Activated T-cell treated with anti-CD3 and anti-CD28 coated beads for 1 hour (primary cell): ENCODE data around the gene HDAC1.

ENCODE experiments used
- DNase-seq: peaks from one replicate; pipeline ENCODE4 v3.0.0-alpha.2; 2020; ENCODE audit warnings: low read depth

The HDAC1 gene

GRCh38 chr1:32330558-32331151 lies 38.8 kb downstream of the HDAC1 start:
- no peak for DNase-seq

GRCh38 chr1:32331549-32331948 lies 39.7 kb downstream of the HDAC1 start:
- no peak for DNase-seq

DNA sequence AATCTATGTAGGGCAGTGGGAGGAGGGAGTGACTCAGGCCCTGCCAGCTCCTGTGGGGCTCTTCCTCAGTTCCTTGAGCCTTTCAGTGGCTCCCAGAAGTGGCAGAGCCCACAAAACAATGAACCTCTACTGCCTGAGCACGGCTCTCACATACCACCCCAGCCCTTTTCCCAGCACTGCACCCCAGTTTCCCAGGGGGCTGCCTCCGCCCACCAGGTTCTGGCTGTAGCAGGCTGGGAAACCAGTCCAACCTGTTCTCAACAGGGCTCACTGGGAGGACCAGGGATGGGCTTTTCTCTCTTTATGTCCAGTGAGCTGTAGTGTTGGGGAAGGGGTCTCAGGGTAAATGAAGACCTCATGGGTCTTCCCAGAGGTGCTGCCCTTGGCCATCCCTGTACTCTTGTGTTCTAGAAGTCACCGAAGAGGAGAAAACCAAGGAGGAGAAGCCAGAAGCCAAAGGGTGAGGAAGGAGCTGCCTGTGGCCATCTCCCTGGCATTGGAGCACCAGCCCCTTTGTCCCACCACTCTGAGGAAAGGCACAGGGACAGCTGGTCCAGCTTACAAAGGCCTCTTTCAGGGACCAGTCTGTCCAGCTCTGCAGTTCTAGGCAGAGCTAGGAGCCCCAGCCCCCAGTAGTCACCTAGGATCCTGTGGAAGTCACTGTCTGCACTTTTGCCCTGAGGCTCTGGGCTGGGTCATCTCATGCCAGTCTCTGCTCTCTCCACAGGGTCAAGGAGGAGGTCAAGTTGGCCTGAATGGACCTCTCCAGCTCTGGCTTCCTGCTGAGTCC lies 40.6 kb downstream of the HDAC1 start:
- DNase-seq: no peak

DNA sequence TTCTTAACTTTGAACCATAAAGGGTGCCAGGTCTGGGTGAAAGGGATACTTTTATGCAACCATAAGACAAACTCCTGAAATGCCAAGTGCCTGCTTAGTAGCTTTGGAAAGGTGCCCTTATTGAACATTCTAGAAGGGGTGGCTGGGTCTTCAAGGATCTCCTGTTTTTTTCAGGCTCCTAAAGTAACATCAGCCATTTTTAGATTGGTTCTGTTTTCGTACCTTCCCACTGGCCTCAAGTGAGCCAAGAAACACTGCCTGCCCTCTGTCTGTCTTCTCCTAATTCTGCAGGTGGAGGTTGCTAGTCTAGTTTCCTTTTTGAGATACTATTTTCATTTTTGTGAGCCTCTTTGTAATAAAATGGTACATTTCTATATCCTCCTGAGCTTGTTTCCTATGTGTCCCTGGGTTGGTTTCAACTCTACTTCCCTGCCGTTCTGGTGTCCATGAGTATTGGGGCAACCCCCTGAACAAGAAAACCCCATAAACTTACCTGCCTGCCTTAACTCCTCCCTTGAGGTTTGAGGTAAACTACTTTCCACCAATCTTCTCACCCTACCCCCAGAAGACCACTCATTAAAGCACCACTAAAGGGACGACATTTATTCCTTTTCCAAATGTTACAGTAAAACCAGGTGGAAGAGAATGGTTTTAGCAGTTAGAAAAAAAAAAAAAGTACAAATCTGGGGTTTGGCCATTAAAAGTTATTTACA lies 41.5 kb downstream of the HDAC1 start:
- no peak for DNase-seq

DNA sequence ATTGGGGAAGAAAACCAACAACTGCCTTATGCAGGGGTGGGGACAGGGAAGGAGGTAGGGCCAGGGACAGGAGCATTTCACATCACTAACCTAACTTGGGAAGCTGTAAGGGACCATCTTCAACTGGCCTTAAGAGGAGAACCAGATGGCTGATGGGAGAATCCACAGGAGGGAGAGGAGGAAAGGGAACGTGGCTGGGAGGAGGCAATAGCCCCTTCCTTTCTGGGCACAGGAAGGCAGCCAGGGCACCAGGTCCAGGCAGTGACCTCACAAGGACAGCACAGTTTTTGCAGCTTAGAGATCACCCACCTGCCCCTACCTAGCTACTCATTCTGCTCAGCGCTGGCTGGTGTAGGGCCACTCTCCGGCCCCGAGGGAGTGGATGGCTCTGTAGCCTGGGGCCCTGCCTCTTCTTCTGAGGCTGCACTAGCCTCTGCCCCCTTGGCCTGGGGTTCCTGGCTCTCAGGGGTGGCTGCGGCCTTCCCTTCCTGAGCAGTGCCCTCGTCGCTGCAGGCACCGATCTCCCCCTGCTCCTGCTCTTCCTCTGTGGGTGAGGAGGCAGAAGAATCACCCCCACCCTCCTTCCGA lies 42.5 kb downstream of the HDAC1 start:
- no peak for DNase-seq

DNA sequence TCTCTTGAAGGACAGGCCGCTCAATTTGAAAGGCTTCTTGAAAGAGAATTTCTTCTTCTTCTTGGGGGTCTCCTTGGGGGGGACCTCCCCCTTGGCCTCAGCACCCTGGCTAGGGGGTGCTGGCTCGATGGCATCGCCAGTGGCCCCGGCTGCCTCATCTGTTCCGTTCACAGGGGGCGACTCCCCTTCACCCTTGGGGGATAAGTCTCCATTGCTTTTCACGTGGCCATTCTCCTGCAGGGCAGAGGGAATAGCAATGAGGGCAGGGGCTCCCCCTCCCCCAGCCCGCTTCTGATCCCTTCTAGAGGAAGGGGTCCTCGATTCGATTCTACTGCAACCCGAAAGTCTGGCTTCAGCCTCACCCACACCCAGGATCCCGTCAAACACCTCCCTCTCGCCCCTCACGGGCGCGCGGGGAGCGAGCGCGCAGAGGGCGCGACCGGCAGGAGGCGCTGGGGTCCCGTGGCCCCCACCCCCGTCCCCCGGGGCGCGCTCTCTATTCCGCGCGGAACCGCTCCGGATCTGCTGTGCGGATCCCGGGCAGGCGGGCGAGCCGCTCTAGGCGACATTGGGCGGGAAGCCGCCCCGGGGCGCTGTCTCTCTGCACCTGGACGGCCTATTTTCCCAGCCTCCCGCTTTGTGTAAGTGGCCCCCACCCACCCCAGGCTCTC lies 43.1 kb downstream of the HDAC1 start:
- peak; percentile 62 for DNase-seq

- DNase-seq: no peak
Observed at GRCh38 chr1:32335535-32335789, 43.6 kb downstream of the HDAC1 start.

DNA sequence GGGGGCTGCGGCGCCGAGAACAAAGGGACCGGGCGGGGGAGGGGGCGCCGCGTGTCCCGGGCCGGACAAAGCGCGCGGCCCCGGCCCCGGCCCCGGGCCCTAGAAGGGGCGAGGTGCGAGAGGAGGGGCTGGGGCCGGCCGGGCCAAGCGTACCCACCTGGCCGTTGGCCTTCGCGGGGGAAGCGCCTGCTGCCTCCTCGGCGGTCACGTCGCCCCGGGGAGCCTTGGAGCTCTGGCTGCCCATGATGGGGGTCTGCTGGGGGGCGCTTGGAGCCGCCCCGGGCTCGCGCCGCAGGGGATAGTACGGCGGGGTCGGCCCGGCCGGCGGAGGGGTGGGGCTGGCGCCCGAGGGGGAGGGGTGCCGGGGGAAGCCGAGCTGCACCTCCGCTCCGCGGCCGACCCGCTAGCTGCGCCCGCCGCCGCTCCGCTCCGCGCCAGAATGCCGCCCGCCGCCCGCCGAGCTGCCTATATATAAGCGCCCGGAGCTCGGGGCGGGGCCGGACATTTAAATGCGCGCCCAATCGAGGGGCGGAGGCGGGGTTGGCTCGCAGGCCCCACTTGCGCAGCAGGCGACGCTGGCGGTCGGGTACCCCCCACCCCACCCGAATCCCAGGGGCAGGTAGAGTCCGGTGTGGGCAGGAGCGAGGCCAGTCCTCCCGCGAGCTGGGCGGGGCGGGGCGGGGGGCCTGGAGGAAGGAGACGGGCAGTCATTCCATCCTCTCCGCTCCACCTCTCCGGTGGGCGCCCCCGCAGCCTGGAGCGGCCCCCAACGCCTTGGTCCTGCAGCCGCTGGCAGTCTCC lies 44.1 kb downstream of the HDAC1 start, which contains the start of gene MARCKSL1:
TSS of gene MARCKSL1 (minus strand) at position 444 of the 801 bp plus-strand sequence. CDS start at position 244, 200 bp downstream.
- DNase-seq: peak; percentile 85

- no peak for DNase-seq
Observed at GRCh38 chr1:32336591-32336932, 44.7 kb downstream of the HDAC1 start.

DNA sequence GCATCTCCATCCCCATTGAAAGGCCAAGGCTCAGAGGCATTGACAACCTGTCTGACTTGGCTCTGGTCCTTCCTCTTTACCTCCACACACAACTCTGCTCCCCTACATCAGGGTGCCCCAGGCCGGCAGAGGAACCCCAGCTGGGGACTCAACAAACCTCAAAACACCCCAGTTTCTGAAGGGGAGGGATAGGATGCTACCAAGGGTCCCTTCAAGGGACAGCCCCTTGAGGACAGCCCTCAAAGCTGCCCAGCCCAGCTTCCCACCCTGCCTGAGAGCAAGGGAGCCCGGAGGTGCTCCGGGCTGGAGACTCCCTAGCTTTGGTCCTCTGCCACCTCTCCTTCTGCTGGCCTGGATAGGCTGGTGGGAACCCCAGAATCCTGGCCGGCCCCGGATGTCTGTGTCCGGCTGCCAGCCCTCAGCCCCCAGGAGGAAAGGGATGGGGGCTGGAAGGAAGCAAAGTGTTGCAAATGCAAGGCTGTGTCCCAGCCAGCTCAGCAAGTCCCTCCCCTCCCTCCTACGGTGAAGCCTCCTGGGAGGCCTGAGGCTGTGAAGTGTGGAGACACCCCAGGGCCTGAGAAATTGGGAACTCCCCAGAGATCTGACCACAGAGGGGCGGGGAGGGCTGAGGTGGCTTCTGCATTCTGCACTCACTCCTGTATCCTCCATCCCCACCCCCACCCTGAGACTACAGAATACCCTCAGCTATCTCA lies 45.2 kb downstream of the HDAC1 start:
- no peak for DNase-seq

DNA sequence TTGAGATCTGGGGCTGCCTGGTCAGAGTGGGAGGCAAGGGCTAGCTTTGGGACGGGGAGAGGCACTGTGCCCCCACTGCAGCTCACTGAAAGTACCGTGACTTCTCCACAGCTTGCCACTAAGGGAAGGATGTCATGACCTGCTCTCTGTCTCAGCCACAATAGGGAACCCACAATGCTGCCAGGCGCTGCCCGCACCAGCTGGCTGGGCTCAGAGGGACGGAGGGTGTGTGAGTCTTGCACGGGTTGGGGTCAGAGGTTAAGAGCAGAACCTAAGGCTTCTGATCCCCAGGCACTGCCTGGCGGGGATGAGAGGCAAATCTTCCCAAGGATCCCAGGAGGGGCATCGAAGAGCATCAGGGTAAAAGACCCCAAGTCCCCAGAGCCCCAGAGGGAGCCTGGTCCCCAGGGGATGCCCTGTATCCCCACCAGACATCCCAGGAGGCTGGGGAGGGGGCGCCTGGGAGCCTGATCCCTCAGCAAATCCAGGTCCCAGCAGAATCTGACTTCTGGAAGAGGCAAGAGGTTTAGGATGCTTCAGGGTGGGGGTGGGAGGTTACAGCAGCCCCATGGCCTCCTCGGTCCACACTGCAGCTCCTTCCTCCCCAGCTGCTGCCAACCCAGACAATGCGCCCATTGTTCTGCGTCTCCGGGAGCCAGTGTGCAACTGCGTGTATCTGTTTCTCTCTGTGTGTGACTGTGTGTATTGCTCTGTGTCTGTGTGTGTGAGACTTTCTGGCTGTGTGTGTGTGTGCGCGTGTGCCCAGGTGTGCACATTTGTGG lies 46.2 kb downstream of the HDAC1 start:
- DNase-seq: no peak

DNA sequence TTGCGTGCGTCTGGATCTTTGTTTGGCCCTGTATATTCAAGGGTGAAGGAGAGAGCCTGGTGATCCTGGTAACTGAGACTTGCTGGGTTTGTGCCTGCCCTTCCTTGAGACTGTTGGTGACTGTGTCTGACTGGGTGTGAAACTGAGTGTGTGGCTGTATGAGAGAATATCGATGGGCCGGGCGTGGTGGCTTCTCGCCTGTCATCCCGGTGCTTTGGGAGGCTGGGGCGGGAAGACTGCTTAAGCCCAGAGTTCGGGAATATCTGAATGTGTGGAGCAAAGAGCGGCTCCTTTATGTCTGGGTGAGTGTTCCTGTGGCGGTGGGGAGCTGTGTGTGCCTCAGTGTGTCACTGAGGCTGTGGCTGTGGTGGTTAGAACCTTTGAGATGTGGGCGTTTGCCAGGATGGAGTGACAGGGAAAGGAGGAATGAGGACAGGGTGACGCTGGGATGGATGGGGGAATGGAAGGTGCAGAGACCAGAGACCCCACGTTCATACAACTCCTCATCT lies 46.8 kb downstream of the HDAC1 start:
- no peak for DNase-seq

DNA sequence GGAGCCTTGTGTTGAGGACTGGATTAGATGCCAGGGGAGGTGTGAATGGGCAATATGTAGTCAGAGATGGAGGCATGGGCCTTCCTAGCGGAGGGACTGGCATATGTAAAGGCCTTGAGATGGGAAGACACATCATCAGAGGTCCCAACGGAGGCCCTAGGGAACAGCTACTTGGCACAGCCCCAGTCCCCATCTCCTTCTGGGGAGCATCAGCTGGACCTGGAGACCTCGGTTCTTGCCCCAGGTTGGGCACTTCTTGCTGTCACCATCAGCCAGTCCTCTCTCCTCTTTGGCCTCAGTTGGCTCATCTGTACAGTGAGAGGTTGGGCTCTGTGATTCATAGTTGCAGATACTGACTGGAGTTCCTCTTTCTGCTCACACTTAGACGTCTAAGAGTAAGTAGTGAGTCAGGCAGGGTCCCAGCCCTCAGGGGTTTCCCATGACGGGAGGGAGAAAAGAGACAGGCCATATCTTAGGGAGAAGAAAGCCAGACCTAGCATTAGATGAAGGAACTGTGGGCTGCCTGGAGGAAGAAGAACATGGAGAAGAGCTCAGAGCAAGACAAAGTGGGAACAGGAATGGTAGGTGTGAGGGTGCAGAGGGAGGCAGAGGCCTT lies 47.6 kb downstream of the HDAC1 start:
- DNase-seq: no peak

GRCh38 chr1:32341186-32341757 lies 49.4 kb downstream of the HDAC1 start:
- DNase-seq: no peak

DNA sequence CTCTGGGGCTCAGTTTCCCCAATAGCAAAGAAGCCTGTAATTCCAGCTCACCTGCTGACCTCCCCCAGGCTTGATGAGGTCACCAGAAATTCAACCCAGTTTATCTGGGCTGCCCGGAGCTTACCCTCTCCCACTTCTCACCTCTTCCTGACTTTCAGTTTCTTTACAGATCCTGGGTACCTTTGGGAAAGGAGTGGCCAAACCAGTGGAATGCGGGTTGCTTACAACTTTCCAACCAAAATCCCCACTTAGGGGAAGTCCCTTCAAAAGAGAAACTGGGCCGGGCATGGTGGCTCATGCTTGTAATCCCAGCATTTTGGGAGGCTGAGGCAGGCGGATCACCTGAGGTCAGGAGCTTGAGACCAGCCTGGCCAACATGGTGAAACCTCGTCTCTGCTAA lies 50.1 kb downstream of the HDAC1 start:
- no peak for DNase-seq

GRCh38 chr1:32342704-32343103 lies 50.8 kb downstream of the HDAC1 start:
- no peak for DNase-seq

DNA sequence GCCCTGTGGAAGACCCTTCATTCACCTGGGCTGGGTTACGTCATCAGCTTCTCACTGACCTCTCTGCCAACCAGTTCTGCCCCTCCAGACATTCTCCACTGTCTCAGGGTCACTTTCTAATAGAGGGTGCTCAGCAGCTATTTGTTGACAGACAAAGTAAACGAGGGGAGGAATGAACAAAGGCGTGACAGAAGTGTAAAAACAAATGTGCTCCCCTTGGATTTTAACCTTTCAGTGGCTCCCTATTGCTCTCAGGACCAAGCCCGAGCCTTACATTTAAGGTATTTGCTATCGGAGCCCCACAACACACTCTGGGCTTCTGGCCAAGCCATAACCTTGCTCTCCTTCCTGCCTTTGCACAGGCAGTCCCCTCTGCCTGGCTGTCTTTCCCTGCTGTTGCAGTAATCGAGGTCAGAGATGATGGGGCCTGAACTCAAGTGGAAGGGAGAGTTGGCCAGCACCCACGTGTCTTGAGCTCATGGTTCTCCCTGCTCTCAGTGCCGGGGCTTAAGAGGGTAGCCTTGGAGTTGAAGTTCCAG lies 53.5 kb downstream of the HDAC1 start:
- no peak for DNase-seq

- DNase-seq: no peak
Observed at GRCh38 chr1:32346532-32347157, 54.8 kb downstream of the HDAC1 start.
